GM19193 (cell line): ENCODE results near the gene ABCA2.

ENCODE experiments used
- POLR2A ChIP-seq: IDR thresholded peaks from 4 replicates; pipeline ENCODE4 v1.6.1; 2011; ENCODE audit not compliant: insufficient read depth, insufficient read length; ENCODE audit errors: extremely low read depth

The ABCA2 gene

GRCh38 chr9:136969150-136969549, 58.9 kb downstream of the ABCA2 start:
- TF ChIP-seq POLR2A = no peak

DNA sequence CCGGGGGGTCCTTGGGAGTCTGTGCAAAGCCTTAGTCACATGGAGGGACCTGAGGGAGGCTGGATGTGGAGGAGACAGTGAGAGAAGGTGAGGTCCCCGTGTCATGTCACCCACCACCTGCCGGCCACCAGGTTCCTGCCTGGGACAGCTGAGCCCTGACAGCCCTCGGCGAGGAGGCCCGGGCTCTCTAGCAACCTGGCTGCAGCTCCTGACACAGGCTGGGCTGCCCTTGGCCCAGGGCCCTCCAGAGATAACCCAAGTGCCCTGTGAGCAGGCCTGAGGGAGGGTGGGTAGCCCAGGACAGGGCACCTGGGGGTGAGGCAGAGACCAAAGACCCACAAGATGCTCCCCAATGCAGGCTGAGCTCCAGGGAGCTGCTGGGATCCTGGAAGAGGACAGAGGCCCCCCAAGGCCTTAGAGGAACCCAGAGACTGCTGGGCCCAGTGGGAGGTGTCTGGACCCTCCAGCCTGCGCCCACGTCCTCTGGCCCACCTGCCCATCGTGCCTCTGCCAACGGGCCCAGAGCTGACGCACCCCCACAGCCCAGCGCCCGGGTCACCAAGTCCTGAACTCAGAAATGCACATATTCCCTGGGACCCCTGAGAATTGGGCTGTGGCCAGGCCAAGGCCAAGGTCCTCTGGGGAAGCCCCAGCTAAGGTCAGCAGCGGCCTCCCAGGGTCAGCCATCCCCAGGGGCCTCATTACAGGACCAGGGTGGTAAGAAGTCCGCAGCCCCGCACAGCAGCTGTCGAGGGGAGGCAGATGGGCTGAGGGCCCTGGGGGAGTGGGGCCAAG, 59.5 kb downstream of the ABCA2 start:
- no peak for TF ChIP-seq POLR2A

DNA sequence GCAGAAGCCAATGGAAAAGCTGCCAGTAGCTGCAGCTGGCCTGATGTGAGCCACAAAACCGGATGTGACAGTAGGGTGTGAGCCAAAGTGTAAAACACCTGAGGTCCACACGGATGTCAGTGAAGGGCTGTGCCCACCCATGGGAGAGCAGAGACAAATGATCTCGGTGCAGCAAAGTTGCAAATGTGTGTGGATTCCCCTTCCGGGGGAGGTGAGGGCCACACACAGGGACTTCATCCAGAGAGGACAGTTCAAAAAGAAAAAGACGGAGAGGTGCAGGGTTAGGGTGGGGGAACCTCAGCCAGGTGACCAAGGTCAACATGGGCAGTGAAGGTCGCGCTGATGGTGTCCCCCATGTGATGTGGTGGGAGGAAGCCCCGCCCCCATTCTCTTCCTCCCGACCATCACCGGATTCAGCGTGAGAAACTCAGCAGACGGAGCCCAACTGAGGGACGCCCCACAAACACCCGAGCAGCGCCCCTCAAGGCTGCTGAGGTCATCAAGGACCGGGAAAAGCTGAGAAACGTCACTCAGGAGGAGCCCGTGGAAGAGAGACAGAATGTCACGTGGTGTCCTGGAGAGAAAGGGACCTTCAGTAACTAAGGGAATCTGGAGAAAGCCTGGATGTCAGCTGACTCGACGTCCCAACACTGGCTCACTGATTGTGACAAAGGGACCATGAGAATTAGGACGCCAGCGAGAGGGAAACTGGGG, 62.1 kb downstream of the ABCA2 start:
- TF ChIP-seq POLR2A = no peak

DNA sequence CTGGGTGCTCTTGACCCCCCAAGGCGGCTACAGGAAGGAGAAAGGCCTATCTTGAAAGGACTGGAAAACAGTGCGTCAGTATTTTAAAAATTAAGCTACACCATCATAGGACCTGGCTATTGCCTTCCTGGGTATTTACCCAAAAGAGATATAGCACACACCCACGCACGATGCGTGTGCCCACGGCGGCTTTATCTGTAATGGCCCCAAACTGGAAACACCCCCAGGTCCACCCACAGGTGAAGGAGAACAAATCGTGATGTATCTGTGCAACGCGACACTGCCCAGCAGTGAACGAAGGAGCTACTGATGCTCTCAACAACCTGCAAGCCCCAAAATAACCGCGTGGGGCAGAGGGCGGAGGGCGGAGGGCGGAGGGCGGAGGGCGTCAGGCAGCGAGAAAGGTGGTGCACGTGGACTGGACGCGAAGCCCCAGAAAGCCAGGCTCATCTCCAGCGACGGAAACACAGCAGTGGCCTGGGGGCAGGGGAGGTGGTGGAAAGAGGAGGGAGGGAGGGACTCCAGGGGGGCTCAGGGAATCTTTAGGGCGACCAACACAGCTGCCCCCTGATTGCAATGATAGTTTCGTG, 63.1 kb downstream of the ABCA2 start:
- TF ChIP-seq POLR2A = no peak

GRCh38 chr9:136964171-136964689, 63.8 kb downstream of the ABCA2 start:
- TF ChIP-seq POLR2A = no peak

DNA sequence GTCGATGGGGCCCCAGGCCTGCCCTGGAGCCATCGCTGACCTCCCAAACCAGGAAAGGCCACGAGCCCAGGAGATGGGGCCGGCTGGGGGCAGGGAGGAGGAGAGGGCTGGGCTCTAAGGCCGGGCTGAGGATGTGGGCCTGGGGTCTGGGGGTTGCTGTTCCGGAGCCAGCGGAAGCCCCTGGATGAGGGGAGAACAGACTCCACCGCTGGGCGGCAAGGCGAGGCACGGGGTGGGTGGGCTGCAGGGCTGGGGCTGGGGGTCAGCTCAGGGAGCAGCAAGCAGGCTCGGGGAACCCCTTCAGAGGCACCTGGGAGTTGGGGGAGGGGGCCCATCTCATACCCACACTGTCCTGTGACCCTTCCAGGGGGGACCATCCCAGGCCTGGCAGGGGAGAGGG, 64.3 kb downstream of the ABCA2 start:
- TF ChIP-seq POLR2A = no peak

- no peak for TF ChIP-seq POLR2A
Observed at GRCh38 chr9:136963341-136963740, 64.7 kb downstream of the ABCA2 start.

GRCh38 chr9:136962701-136963248, 65.3 kb downstream of the ABCA2 start:
- TF ChIP-seq POLR2A = no peak

- no peak for TF ChIP-seq POLR2A
Observed at GRCh38 chr9:136962163-136962562, 65.9 kb downstream of the ABCA2 start.

GRCh38 chr9:136961279-136962065, 66.6 kb downstream of the ABCA2 start:
- no peak for TF ChIP-seq POLR2A

- TF ChIP-seq POLR2A = no peak
Observed at GRCh38 chr9:136960938-136961275, 67.1 kb downstream of the ABCA2 start.

- TF ChIP-seq POLR2A = no peak
Observed at GRCh38 chr9:136960212-136960937, 67.7 kb downstream of the ABCA2 start.

GRCh38 chr9:136958898-136959850, 68.9 kb downstream of the ABCA2 start:
- no peak for TF ChIP-seq POLR2A

DNA sequence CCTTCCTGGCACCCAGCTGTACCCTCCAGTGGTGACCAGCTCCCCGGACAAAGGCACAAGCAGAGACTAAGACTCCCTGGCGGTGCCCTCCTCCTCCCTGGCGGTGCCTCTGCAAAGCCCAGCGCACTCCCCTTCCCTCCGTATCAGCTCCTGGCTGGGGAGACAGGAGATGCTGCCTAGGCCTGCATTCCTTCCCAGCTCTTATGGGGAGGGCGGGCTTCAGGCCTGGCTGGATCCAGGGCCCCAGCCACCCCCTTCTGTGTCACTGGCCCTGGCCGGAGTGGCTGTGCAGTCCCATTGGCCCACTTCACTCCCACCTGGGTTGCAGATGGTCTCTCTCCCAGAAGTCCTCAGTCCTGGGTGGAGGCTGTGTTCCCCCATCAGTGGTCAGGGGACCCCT, 69.6 kb downstream of the ABCA2 start:
- TF ChIP-seq POLR2A = no peak

DNA sequence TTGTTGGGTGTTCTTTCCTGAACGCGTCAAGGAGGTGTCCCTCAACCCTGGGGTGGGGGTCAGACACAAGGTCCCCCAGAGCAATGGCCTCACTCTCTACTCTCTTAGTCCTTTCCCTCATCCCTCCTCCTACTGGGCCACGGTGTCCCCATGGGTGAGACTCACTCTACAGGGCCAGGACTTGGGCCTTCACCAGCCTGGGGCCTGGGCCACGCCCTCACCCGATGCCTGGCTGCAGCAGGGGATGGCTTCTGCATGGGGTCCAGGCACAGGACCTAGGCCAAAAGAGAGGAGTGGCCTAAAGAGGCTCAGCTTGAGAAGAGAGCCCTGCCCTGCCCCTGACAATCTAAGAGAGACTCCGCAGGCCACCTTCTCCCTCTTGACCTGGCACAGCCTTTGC, 70.1 kb downstream of the ABCA2 start:
- no peak for TF ChIP-seq POLR2A
